GM12878 (cell line): Measurements from ENCODE around the gene CATSPER1. TPM values are rescaled to one million over a fixed set of nuclear protein-coding genes. Genes with fewer than 3 reads are reported as not detected.

ENCODE experiments used
- CTCF ChIP-seq, 3 experiments: IDR thresholded peaks in 2 of 3; conservative IDR thresholded peaks in 1 of 3; 2 replicates each; pipeline ENCODE4 v1.5.1; 2011; ENCODE audit warnings: low read depth in 3 of 3, low read length in 3 of 3, mild to moderate bottlenecking in 3 of 3, control low read depth in 2 of 3, moderate library complexity in 2 of 3, inconsistent platforms in 1 of 3, mixed read lengths in 1 of 3; ENCODE audit not compliant: control insufficient read depth in 2 of 3, insufficient read depth in 1 of 3; ENCODE audit errors: extremely low read depth in 1 of 3
- EED ChIP-seq: sonication (generic); IDR thresholded peaks from 2 replicates; pipeline ENCODE4 v1.6.1; 2016; ENCODE audit warnings: antibody characterized with exemption, low read depth
- ESRRA ChIP-seq: IDR thresholded peaks from 2 replicates; pipeline ENCODE4 v1.6.1; 2012; ENCODE audit warnings: mild to moderate bottlenecking, low read length, improper control_type of control experiment
- IKZF1 ChIP-seq: fragments of 450-650 bp; conservative IDR thresholded peaks from 2 replicates; pipeline ENCODE4 v1.6.1; 2017; ENCODE audit warnings: antibody characterized with exemption, mild to moderate bottlenecking
- IRF5 ChIP-seq: fragments of 450-650 bp; IDR thresholded peaks from 2 replicates; pipeline ENCODE4 v1.6.1; 2017; ENCODE audit warnings: borderline replicate concordance
- JUNB ChIP-seq: IDR thresholded peaks from 2 replicates; pipeline ENCODE4 v1.6.1; 2016; ENCODE audit warnings: antibody characterized with exemption, mild to moderate bottlenecking
- LARP7 ChIP-seq: fragments of 450-650 bp; IDR thresholded peaks from 2 replicates; pipeline ENCODE4 v1.6.1; 2017; ENCODE audit warnings: mild to moderate bottlenecking
- MXI1 ChIP-seq: fragments of 150-350 bp; IDR thresholded peaks from 2 replicates; pipeline ENCODE4 v1.6.1; 2011; ENCODE audit warnings: low read depth, mild to moderate bottlenecking, inconsistent platforms, low read length, improper control_type of control experiment
- RBBP5 ChIP-seq: fragments of 200-600 bp; sonication (generic); conservative IDR thresholded peaks from 2 replicates; pipeline ENCODE4 v1.6.1; 2016
- RELA ChIP-seq: fragments of 450-650 bp; IDR thresholded peaks from 2 replicates; pipeline ENCODE4 v1.8.0; 2014; ENCODE audit warnings: borderline replicate concordance; ENCODE audit not compliant: partially characterized antibody
- RUNX3 ChIP-seq: IDR thresholded peaks from 2 replicates; pipeline ENCODE4 v1.6.1; 2012; ENCODE audit warnings: low read length, inconsistent platforms
- SIX5 ChIP-seq: IDR thresholded peaks from 2 replicates; pipeline ENCODE4 v1.6.1; 2011; ENCODE audit warnings: mild to moderate bottlenecking, low read depth, low read length, moderate library complexity; ENCODE audit not compliant: severe bottlenecking
- SP1 ChIP-seq: IDR thresholded peaks from one replicate; pipeline ENCODE4 v1.6.1; 2011; ENCODE audit warnings: low read depth, low read length
- TARDBP ChIP-seq: IDR thresholded peaks from 2 replicates; pipeline ENCODE4 v1.6.1; 2016; ENCODE audit warnings: borderline replicate concordance
- ZNF207 ChIP-seq: fragments of 450-650 bp; IDR thresholded peaks from 2 replicates; pipeline ENCODE4 v1.6.1; 2014; ENCODE audit warnings: antibody characterized with exemption, mild to moderate bottlenecking, borderline replicate concordance
- ZNF622 ChIP-seq: fragments of 450-650 bp; IDR thresholded peaks from 2 replicates; pipeline ENCODE4 v1.6.1; 2017; ENCODE audit warnings: mild to moderate bottlenecking, inconsistent platforms
- polyA plus RNA-seq, 11 experiments: library from polyadenylated mRNA; depleted of rRNA in 4 of 11; unstranded in 6 of 11; stranded (reverse) in 5 of 11; fragments of >200 nt; fragmentation: Nextera tagmentation in 4 of 11; fragmentation: Illumina TruSeq in 1 of 11; extraction: Ambion mirVana in 4 of 11; extraction: Trizol in 1 of 11; gene quantifications; 1 replicate in 1 of 11; 2 replicates in 10 of 11; pipeline versions ENCODE4 v1.2.1 to v1.2.3, GENCODE V29; 2011 to 2016; ENCODE audit warnings: inconsistent platforms in 2 of 11, missing spikeins in 2 of 11, low read depth in 1 of 11
- total RNA-seq, 4 experiments: library from RNA; depleted of rRNA in 3 of 4; stranded (reverse); fragments of >200 nt in 3 of 4; fragmentation: Illumina TruSeq in 1 of 4; extraction: Trizol in 1 of 4; gene quantifications; 2 replicates each; pipeline versions ENCODE4 v1.2.1 to v1.2.3, GENCODE V29; 2013 to 2021
- TF ChIP-seq, protein P1 (sequence below): fragments of 450-650 bp; IDR thresholded peaks from 2 replicates; pipeline ENCODE4 v1.6.1; 2014; ENCODE audit warnings: mild to moderate bottlenecking
- TF ChIP-seq, protein P2 (sequence below): fragments of 450-650 bp; IDR thresholded peaks from 2 replicates; pipeline ENCODE4 v1.6.1; 2017; ENCODE audit warnings: antibody characterized with exemption, mild to moderate bottlenecking, moderate library complexity

Gene CATSPER1
- total and polyA plus RNA-seq, 10 of the 15 experiments (the other 5 are each of a cell fraction or from before 2014, with no cell fraction given) = 0.02 to 0.05 TPM; not detected in 8

DNA sequence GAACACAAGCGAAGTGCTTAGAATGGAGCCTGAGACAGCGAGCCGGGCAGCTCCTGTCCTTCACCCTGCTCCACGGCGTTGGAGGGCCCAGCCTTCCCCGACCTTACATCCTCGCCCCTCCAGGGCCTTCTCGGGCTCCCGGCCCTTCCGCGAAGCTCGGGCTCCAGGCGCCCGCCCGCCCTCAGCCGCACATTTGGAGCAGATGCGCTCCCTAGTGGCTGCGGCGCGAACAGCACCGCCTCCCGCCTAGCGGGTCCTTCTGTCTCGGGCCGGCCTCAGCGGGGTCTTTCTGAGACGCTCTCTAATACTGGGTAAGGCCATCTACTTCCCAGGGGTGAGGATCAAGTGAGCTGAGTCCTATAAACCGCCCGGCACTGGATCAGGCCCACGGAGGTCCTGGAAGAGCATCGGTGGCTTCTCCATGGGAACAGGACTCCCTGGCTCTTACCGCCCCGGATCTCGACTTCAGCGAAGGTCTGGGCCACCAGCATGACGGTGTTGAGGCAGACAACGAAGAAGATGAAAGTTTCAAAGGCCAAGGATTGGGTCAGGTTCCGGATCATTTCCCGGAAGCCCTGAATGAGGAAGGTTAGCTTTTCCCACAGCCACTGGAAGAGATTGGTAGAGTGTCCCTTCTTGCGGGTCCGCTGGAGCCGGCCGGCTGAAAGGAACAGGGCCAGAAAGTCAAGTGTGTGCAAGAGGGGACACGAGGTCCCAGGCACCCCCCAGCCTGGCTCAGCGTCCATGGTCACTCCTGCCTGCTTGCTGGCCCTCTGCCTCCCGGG is 3.7 kb downstream of the CATSPER1 start (continued):
- TF ChIP-seq TARDBP (no peak), IKZF1 (0 out of 2 replicates have a peak, but pooled peaks have one; percentile 26), IRF5 (no peak), CTCF (IDR thresholded peaks at IDR 0.05 in 2 of 3, conservative IDR thresholded peaks at IDR 0.05 in 1 of 3; ENCODE audit: control insufficient read depth in 2 of 3, extremely low read depth in 1 of 3, insufficient read depth in 1 of 3, low read depth in 3 of 3, low read length in 3 of 3) (peak; percentile 84 to 97 (median 91)), ZNF207 (no peak), RELA (no peak), SP1 (no peak), ZNF622 (no peak), MXI1 (no peak), LARP7 (peak; percentile 44; the same call in 1 of the 2 replicates), EED (no peak), RBBP5 (no peak), JUNB (no peak), SIX5 (no peak), RUNX3 (0 out of 2 replicates have a peak, but pooled peaks have one; percentile 21), ESRRA (no peak)
- TF ChIP-seq, protein P1, sequence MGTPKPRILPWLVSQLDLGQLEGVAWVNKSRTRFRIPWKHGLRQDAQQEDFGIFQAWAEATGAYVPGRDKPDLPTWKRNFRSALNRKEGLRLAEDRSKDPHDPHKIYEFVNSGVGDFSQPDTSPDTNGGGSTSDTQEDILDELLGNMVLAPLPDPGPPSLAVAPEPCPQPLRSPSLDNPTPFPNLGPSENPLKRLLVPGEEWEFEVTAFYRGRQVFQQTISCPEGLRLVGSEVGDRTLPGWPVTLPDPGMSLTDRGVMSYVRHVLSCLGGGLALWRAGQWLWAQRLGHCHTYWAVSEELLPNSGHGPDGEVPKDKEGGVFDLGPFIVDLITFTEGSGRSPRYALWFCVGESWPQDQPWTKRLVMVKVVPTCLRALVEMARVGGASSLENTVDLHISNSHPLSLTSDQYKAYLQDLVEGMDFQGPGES = no peak
- TF ChIP-seq, protein P2, sequence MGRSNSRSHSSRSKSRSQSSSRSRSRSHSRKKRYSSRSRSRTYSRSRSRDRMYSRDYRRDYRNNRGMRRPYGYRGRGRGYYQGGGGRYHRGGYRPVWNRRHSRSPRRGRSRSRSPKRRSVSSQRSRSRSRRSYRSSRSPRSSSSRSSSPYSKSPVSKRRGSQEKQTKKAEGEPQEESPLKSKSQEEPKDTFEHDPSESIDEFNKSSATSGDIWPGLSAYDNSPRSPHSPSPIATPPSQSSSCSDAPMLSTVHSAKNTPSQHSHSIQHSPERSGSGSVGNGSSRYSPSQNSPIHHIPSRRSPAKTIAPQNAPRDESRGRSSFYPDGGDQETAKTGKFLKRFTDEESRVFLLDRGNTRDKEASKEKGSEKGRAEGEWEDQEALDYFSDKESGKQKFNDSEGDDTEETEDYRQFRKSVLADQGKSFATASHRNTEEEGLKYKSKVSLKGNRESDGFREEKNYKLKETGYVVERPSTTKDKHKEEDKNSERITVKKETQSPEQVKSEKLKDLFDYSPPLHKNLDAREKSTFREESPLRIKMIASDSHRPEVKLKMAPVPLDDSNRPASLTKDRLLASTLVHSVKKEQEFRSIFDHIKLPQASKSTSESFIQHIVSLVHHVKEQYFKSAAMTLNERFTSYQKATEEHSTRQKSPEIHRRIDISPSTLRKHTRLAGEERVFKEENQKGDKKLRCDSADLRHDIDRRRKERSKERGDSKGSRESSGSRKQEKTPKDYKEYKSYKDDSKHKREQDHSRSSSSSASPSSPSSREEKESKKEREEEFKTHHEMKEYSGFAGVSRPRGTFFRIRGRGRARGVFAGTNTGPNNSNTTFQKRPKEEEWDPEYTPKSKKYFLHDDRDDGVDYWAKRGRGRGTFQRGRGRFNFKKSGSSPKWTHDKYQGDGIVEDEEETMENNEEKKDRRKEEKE = no peak
